Pancreas (tissue), 10 donors: ENCODE results near the gene CCL19. TPM values are rescaled to one million over a fixed set of nuclear protein-coding genes. Genes with fewer than 3 reads are reported as not detected.
A peak's percentile ranks its signal among the peaks of the same experiment; 100 is the strongest.

Experiments used
- ATAC-seq, 4 donors: fragments of 200-7000 bp; cut with Tn5 transposase; one replicate each; pipeline versions ENCODE4 v1.8.0 to v1.9.1; 2020; ENCODE audit warnings: mild to moderate bottlenecking in 4 of 4, moderate library complexity in 4 of 4
- DNase-seq, 6 donors: peaks; one replicate each; pipeline ENCODE4 v3.0.0-alpha.2; 2020
- FAIRE-seq: peaks from 2 replicates; lab custom pipeline; 2012; peaks lifted over from hg19 to GRCh38; lab: Jason Lieb, UNC
- H3K27ac ChIP-seq, 4 donors: fragments of 200-600 bp; sonication (generic); 1 replicate in 3 of 4; 2 replicates in 1 of 4; pipeline versions ENCODE4 v1.5.0 to v1.8.0; 2020
- H3K27me3 ChIP-seq, 4 donors: fragments of 200-600 bp; one replicate each; pipeline ENCODE4 v1.8.0; 2021
- H3K36me3 ChIP-seq, 3 donors: fragments of 200-600 bp; sonication (generic) in 1 of 3; one replicate each; pipeline versions ENCODE4 v1.5.0 to v1.8.0; 2020 to 2021
- H3K4me1 ChIP-seq, 3 donors: fragments of 200-600 bp; one replicate each; pipeline ENCODE4 v1.8.0; 2021
- H3K4me3 ChIP-seq, 4 donors: fragments of 200-600 bp; sonication (generic) in 2 of 4; one replicate each; pipeline versions ENCODE4 v1.5.0 to v1.8.0; 2020 to 2021
- H3K9me3 ChIP-seq, 4 donors: fragments of 200-600 bp; one replicate each; pipeline ENCODE4 v1.8.0; 2021
- CTCF ChIP-seq, 4 donors: fragments of 200-600 bp; sonication (generic) in 3 of 4; IDR thresholded peaks; one replicate each; pipeline versions ENCODE4 v1.5.0 to v1.8.0; 2021; ENCODE audit warnings: antibody characterized with exemption in 4 of 4
- WGBS, 2 donors: extraction: QIAGEN DNeasy Blood & Tissue Kit; methylation state at CpG; one replicate each; pipeline ENCODE4 v1.1.7; 2013; 5-methylcytosine and 5-hydroxymethylcytosine counted together
- intact Hi-C, 3 donors: fragments of 100-400 bp; cut with DNase I; formaldehyde crosslinking; loops; one replicate each; pipeline versions ENCODE4 v1.11.1 to v1.14.2; 2022
- polyA plus RNA-seq, 2 donors: library from polyadenylated mRNA; stranded (reverse); fragments of 200-250 nt; gene quantifications; one replicate each; pipeline ENCODE4 v1.2.3, GENCODE V29; 2013
- total RNA-seq, 6 donors: library from RNA; stranded (reverse); fragmentation: NEBNext Ultra II Directional in 4 of 6; extraction: Animal tissue kit (Norgen Biotek cat#: 25700) in 4 of 6; gene quantifications; one replicate each; pipeline versions ENCODE4 v1.2.1 to v1.2.4, GENCODE V29; 2021 to 2023
- donor health status: healthy with polysubstance abuse.
- donor health status: DM: no; HTN: no; CAD: no; lungs with moderate emphysema.
- donor health status: DM: no; HTN: no; CAD: no.
- donor health status: control.
- donor health status: control.
- donor health status: Bipolar disorder and iron deficiency.
- donor health status: DM: yes; HTN: yes; CAD: no.
- donor health status: DM: no; HTN: no; CAD: no.
- donor health status: DM: no; HTN: no; CAD: no.
- donor health status: DM: yes; HTN: yes; CAD: no.

Gene CCL19
- total and polyA plus RNA-seq, 8 donors = 0.35 to 2.8 (median 1.5) TPM; not detected in 2

- FAIRE-seq (no peak), ATAC-seq (no peak), DNase-seq (no peak)
- intact Hi-C loops = no loop called here
- Histone ChIP-seq H3K4me1 (no peaks in the 10 kb centered on the region), H3K27me3 (no peaks in the 10 kb centered on the region), H3K9me3 (no peaks in the 10 kb centered on the region), H3K36me3 (no peaks in the 10 kb centered on the region), H3K4me3 (no peak overlapping the region), H3K27ac (no peak overlapping the region)
- TF ChIP-seq CTCF (IDR thresholded peaks at IDR 0.05) = no peak
- 75% methylated on average over 5 of the region's 5 CpGs for WGBS, 2 donors
These were observed 2.6 kb downstream of the CCL19 start for GRCh38 chr9:34688329-34689115.

- Histone ChIP-seq H3K36me3 (no peaks in the 10 kb centered on the region), H3K27me3 (no peaks in the 10 kb centered on the region), H3K4me3 (no peak overlapping the region), H3K27ac (no peak overlapping the region), H3K4me1 (no peaks in the 10 kb centered on the region), H3K9me3 (no peaks in the 10 kb centered on the region)
- TF ChIP-seq CTCF (IDR thresholded peaks at IDR 0.05) = no peak
- intact Hi-C loops = no loop called here
- DNase-seq = no peak
- no peak for FAIRE-seq
- ATAC-seq = no peak
- WGBS, 2 donors = 90 to 91% methylated on average over 10 of the region's 10 CpGs
These were observed 3.6 kb downstream of the CCL19 start for GRCh38 chr9:34687276-34688030.

- ATAC-seq = peak in 2 of 4 donors; percentile 17 to 29
- Histone ChIP-seq H3K27me3 (no peaks in the 10 kb centered on the region), H3K4me1 (no peaks in the 10 kb centered on the region), H3K36me3 (no peaks in the 10 kb centered on the region), H3K4me3 (no peak overlapping the region), H3K9me3 (no peaks in the 10 kb centered on the region), H3K27ac (no peak overlapping the region)
- intact Hi-C loops = no loop called here
- no peak for FAIRE-seq
- no peak for DNase-seq
- no peak for TF ChIP-seq CTCF (IDR thresholded peaks at IDR 0.05)
- 79% methylated on average over 1 of the region's 1 CpG for WGBS, 2 donors
These were observed 4.3 kb downstream of the CCL19 start for GRCh38 chr9:34686732-34687131.

GRCh38 chr9:34686231-34686630 is 4.8 kb downstream of the CCL19 start:
- 79 to 91% methylated on average over 5 of the region's 5 CpGs for WGBS, 2 donors
- Histone ChIP-seq H3K27me3 (no peaks in the 10 kb centered on the region), H3K36me3 (no peaks in the 10 kb centered on the region), H3K4me3 (no peak overlapping the region), H3K4me1 (no peaks in the 10 kb centered on the region), H3K27ac (no peak overlapping the region), H3K9me3 (no peaks in the 10 kb centered on the region)
- no peak for FAIRE-seq
- intact Hi-C loops = no loop called here
- no peak for DNase-seq
- ATAC-seq = peak in 2 of 4 donors; percentile 26 to 37
- no peak for TF ChIP-seq CTCF (IDR thresholded peaks at IDR 0.05)
